IMR-90 (cell line): Measurements from ENCODE around the gene LHFPL3. TPM values are rescaled to one million over a fixed set of nuclear protein-coding genes. Genes with fewer than 3 reads are reported as not detected.

Source experiments
- ATAC-seq: fragments of 200-7000 bp; cut with Tn5 transposase; 2 replicates; pipeline ENCODE4 v1.9.1; 2020; ENCODE audit warnings: low read depth, mild to moderate bottlenecking, moderate library complexity
- BruUV-seq: library from RNA; stranded (reverse); fragments of 400-500 nt; replicated peaks from 2 replicates; lab custom pipeline; 2021; lab: Mats Ljungman, UMichigan
- CTCF ChIA-PET: fragments of 300-600 bp; formaldehyde crosslinking; extraction: SDS; loops from one replicate; lab custom pipeline; 2021; ENCODE audit warnings: antibody characterized with exemption; lab: Yijun Ruan, JAX
- POLR2A ChIA-PET: fragments of 300-600 bp; sonication (Branson Sonifier 250); formaldehyde crosslinking; loops from one replicate; lab custom pipeline; 2022; ENCODE audit warnings: antibody characterized with exemption; ENCODE audit not compliant: unreplicated experiment; lab: Charles Lee
- DNase-seq: peaks from one replicate; pipeline ENCODE4 v3.0.0; 2013
- H2AFZ ChIP-seq: replicated peaks from 2 replicates; pipeline ENCODE3; 2013; ENCODE audit warnings: low read length, mild to moderate bottlenecking; ENCODE audit not compliant: poor library complexity
- H2AK5ac ChIP-seq: 2 replicates; pipeline ENCODE4 v1.6.1; 2013; ENCODE audit warnings: low read depth, low read length, inconsistent platforms
- H2AK9ac ChIP-seq: replicated peaks from 2 replicates; pipeline ENCODE3; 2013; ENCODE audit warnings: mild to moderate bottlenecking, low read depth, low read length, moderate library complexity; ENCODE audit not compliant: poor library complexity
- H2BK120ac ChIP-seq: 2 replicates; pipeline ENCODE4 v1.6.1; 2013; ENCODE audit warnings: low read depth, low read length, inconsistent platforms
- H2BK15ac ChIP-seq: 3 replicates; pipeline ENCODE4 v1.6.1; 2013; ENCODE audit warnings: low read depth, low read length, inconsistent platforms
- H2BK20ac ChIP-seq: 2 replicates; pipeline ENCODE4 v1.6.1; 2013; ENCODE audit warnings: low read depth, mild to moderate bottlenecking, inconsistent platforms, low read length, moderate library complexity
- H2BK5ac ChIP-seq: 2 replicates; pipeline ENCODE4 v1.6.1; 2013; ENCODE audit warnings: mild to moderate bottlenecking, low read depth, low read length, inconsistent platforms; ENCODE audit not compliant: poor library complexity, severe bottlenecking
- H3K14ac ChIP-seq: replicated peaks from 2 replicates; pipeline ENCODE4 v1.6.1; 2013; ENCODE audit warnings: low read depth, low read length, inconsistent platforms
- H3K18ac ChIP-seq: 2 replicates; pipeline ENCODE4 v1.6.1; 2013; ENCODE audit warnings: low read depth, low read length, control low read depth
- H3K23ac ChIP-seq: 2 replicates; pipeline ENCODE4 v1.6.1; 2013; ENCODE audit warnings: low read depth, low read length, inconsistent platforms
- H3K27ac ChIP-seq: 2 replicates; pipeline ENCODE4 v1.5.1; 2013; ENCODE audit warnings: mild to moderate bottlenecking, control low read depth, low read length; ENCODE audit not compliant: insufficient read depth
- H3K27me3 ChIP-seq: 2 replicates; pipeline ENCODE4 v1.6.1; 2013; ENCODE audit warnings: low read length; ENCODE audit not compliant: control insufficient read depth, insufficient read depth
- H3K36me3 ChIP-seq: 2 replicates; pipeline ENCODE4 v1.6.1; 2013; ENCODE audit warnings: low read length, mixed read lengths; ENCODE audit not compliant: control insufficient read depth, insufficient read depth
- H3K4ac ChIP-seq: 2 replicates; pipeline ENCODE4 v1.6.1; 2013; ENCODE audit warnings: low read depth, low read length, inconsistent platforms
- H3K4me1 ChIP-seq: 2 replicates; pipeline ENCODE4 v1.6.1; 2013; ENCODE audit warnings: low read length, mixed read lengths; ENCODE audit not compliant: control insufficient read depth, insufficient read depth
- H3K4me2 ChIP-seq: 2 replicates; pipeline ENCODE4 v1.6.1; 2013; ENCODE audit warnings: low read depth, mild to moderate bottlenecking, control low read depth, low read length, moderate library complexity
- H3K4me3 ChIP-seq: 2 replicates; pipeline ENCODE4 v1.5.1; 2013; ENCODE audit warnings: low read depth, mild to moderate bottlenecking, control low read depth, low read length, moderate library complexity; ENCODE audit not compliant: insufficient read depth
- H3K56ac ChIP-seq: 2 replicates; pipeline ENCODE4 v1.6.1; 2013; ENCODE audit warnings: low read length, inconsistent platforms; ENCODE audit not compliant: insufficient read depth; ENCODE audit errors: extremely low read depth
- H3K79me1 ChIP-seq, 2 experiments: 2 replicates each; pipeline ENCODE4 v1.6.1; 2013; ENCODE audit warnings: low read length in 2 of 2, inconsistent platforms in 1 of 2, low read depth in 1 of 2
- H3K9ac ChIP-seq: 2 replicates; pipeline ENCODE4 v1.6.1; 2013; ENCODE audit warnings: low read depth, low read length, control low read depth
- H3K9me1 ChIP-seq: 2 replicates; pipeline ENCODE4 v1.6.1; 2013; ENCODE audit warnings: low read length, inconsistent platforms; ENCODE audit not compliant: insufficient read depth
- H3K9me3 ChIP-seq: 2 replicates; pipeline ENCODE4 v1.6.1; 2013; ENCODE audit warnings: low read length; ENCODE audit not compliant: control insufficient read depth, insufficient read depth
- H4K20me1 ChIP-seq: 2 replicates; pipeline ENCODE4 v1.6.1; 2013; ENCODE audit warnings: low read length, inconsistent platforms; ENCODE audit not compliant: insufficient read depth
- H4K5ac ChIP-seq: 2 replicates; pipeline ENCODE4 v1.6.1; 2013; ENCODE audit warnings: mild to moderate bottlenecking, low read depth, low read length, control low read depth
- H4K8ac ChIP-seq, 2 experiments: 2 replicates each; pipeline ENCODE4 v1.6.1; 2013; ENCODE audit warnings: low read depth in 2 of 2, low read length in 2 of 2, control low read depth in 1 of 2, inconsistent platforms in 1 of 2
- H4K91ac ChIP-seq: 2 replicates; pipeline ENCODE4 v1.6.1; 2013; ENCODE audit warnings: low read depth, low read length, inconsistent platforms; ENCODE audit not compliant: insufficient read depth
- BHLHE40 ChIP-seq: fragments of 150-350 bp; IDR thresholded peaks from 2 replicates; pipeline ENCODE4 v1.6.1; 2016; ENCODE audit warnings: mild to moderate bottlenecking, low read depth, low read length
- CEBPB ChIP-seq: IDR thresholded peaks from 2 replicates; pipeline ENCODE4 v1.6.1; 2012; ENCODE audit warnings: low read depth, low read length, improper control_type of control experiment
- CHD1 ChIP-seq: IDR thresholded peaks from 2 replicates; pipeline ENCODE4 v1.6.1; 2012; ENCODE audit warnings: low read depth, low read length, improper control_type of control experiment
- ELK1 ChIP-seq: fragments of 150-350 bp; IDR thresholded peaks from 2 replicates; pipeline ENCODE4 v1.6.1; 2016; ENCODE audit warnings: low read depth, mild to moderate bottlenecking, low read length, moderate library complexity, borderline replicate concordance
- FOS ChIP-seq: fragments of 150-350 bp; IDR thresholded peaks from 2 replicates; pipeline ENCODE4 v1.6.1; 2016; ENCODE audit warnings: low read depth, low read length
- MAFK ChIP-seq: IDR thresholded peaks from 2 replicates; pipeline ENCODE4 v1.6.1; 2012; ENCODE audit warnings: low read depth, low read length, improper control_type of control experiment
- MAZ ChIP-seq: IDR thresholded peaks from 2 replicates; pipeline ENCODE4 v1.6.1; 2012; ENCODE audit warnings: low read depth, mild to moderate bottlenecking, low read length, improper control_type of control experiment, moderate library complexity, borderline replicate concordance
- MXI1 ChIP-seq: IDR thresholded peaks from 2 replicates; pipeline ENCODE4 v1.6.1; 2012; ENCODE audit warnings: low read depth, mild to moderate bottlenecking, low read length, moderate library complexity, borderline replicate concordance
- NFE2L2 ChIP-seq: fragments of 150-350 bp; IDR thresholded peaks from 2 replicates; pipeline ENCODE4 v1.6.1; 2016; ENCODE audit warnings: low read depth, mild to moderate bottlenecking, low read length
- POLR2A ChIP-seq: IDR thresholded peaks from 2 replicates; pipeline ENCODE4 v1.6.1; 2012; ENCODE audit warnings: mild to moderate bottlenecking, low read depth, low read length
- RAD21 ChIP-seq: IDR thresholded peaks from 2 replicates; pipeline ENCODE4 v1.6.1; 2012; ENCODE audit warnings: low read length, improper control_type of control experiment
- RCOR1 ChIP-seq: IDR thresholded peaks from 2 replicates; pipeline ENCODE4 v1.6.1; 2012; ENCODE audit warnings: mild to moderate bottlenecking, low read length, improper control_type of control experiment; ENCODE audit not compliant: insufficient replicate concordance
- RFX5 ChIP-seq: IDR thresholded peaks from 2 replicates; pipeline ENCODE4 v1.8.0; 2012; ENCODE audit warnings: low read depth, mild to moderate bottlenecking, low read length, moderate library complexity
- SMC3 ChIP-seq: fragments of 150-350 bp; IDR thresholded peaks from 2 replicates; pipeline ENCODE4 v1.6.1; 2016; ENCODE audit warnings: low read depth, mild to moderate bottlenecking, antibody characterized with exemption, low read length, moderate library complexity
- USF2 ChIP-seq: fragments of 150-350 bp; IDR thresholded peaks from 2 replicates; pipeline ENCODE4 v1.6.1; 2017; ENCODE audit warnings: mild to moderate bottlenecking, antibody characterized with exemption, low read length, low read depth
- WGBS, 2 experiments: methylation state at CpG; one replicate each; pipeline versions ENCODE4 v1.1.5 to v1.1.7; 2013; ENCODE audit warnings: missing lambda C conversion rate in 2 of 2; ENCODE audit not compliant: insufficient read length in 1 of 2; ENCODE audit errors: extremely low coverage in 2 of 2; 5-methylcytosine and 5-hydroxymethylcytosine counted together
- dilution Hi-C: fragments of 300-500 bp; cut with HindIII; formaldehyde crosslinking; loops from one replicate; pipeline ENCODE4 v1.14.3; 2018; ENCODE audit warnings: low sequenced_read_pairs; ENCODE audit not compliant: unreplicated experiment
- in situ Hi-C: fragments of 300-500 bp; cut with MboI; formaldehyde crosslinking; loops from 3 replicates; pipeline ENCODE4 v1.14.3; 2019; ENCODE audit warnings: low sequenced_read_pairs, inconsistent platforms, mixed read lengths
- intact Hi-C: fragments of 100-400 bp; cut with micrococcal nuclease; formaldehyde crosslinking; loops from 2 replicates; pipeline ENCODE4 v1.10.0; 2022
- polyA plus RNA-seq, 3 experiments: library from polyadenylated mRNA; depleted of rRNA; stranded (reverse); fragments of >200 nt; gene quantifications; 2 replicates each; pipeline ENCODE4 v1.2.3, GENCODE V29; 2012; ENCODE audit warnings: low replicate concordance in 1 of 3
- total RNA-seq: library from RNA; depleted of rRNA; stranded (reverse); fragments of >200 nt; gene quantifications from 2 replicates; pipeline ENCODE4 v1.2.3, GENCODE V29; 2012
- TF ChIP-seq, protein P1 (sequence below): conservative IDR thresholded peaks from 2 replicates; pipeline ENCODE4 v1.5.1; 2012; ENCODE audit warnings: mild to moderate bottlenecking, low read depth, low read length, improper control_type of control experiment

Gene LHFPL3
- total and polyA plus RNA-seq, 2 of the 4 experiments (the other 2 are of a cell fraction): not detected

GRCh38 chr7:104656467-104656866 lies 328.1 kb downstream of the LHFPL3 start:
- CTCF ChIA-PET: no interaction called here
- in situ Hi-C loops: no loop called here

More at GRCh38 chr7:104656467-104656866, 328.1 kb downstream of the LHFPL3 start:
- Histone ChIP-seq H2AK9ac (no peak overlapping the region), H3K18ac (no peak overlapping the region), H4K20me1 (no peaks in the 10 kb centered on the region), H3K4me1 (no peaks in the 10 kb centered on the region), H2BK20ac (no peak overlapping the region), H3K27me3 (no peaks in the 10 kb centered on the region), H3K9me1 (no peaks in the 10 kb centered on the region), H4K5ac (no peak overlapping the region), H3K14ac (no peak overlapping the region), H3K36me3 (no peaks in the 10 kb centered on the region), H2BK120ac (no peak overlapping the region), H3K9ac (no peak overlapping the region), H4K91ac (no peak overlapping the region), H3K4ac (no peak overlapping the region), H2AFZ (no peak overlapping the region), H3K23ac (no peak overlapping the region), H3K9me3 (peaks cover 1% of the 10 kb centered on the region; the same call in 1 of the 2 replicates), H2AK5ac (no peak overlapping the region), H3K56ac (no peak overlapping the region), H3K4me3 (no peak overlapping the region), H2BK15ac (no peak overlapping the region), H3K79me1 (no peaks in the 10 kb centered on the region), H4K8ac (no peak overlapping the region), H3K4me2 (no peak overlapping the region), H2BK5ac (no peak overlapping the region), H3K27ac (no peak overlapping the region)
- no CpG with 5 or more reads among the region's 1 CpG for WGBS, 2 experiments
- BruUV-seq: no TSS peak
- dilution Hi-C loops (no loop called here), intact Hi-C loops (no loop called here)
- no peak for ATAC-seq
- TF ChIP-seq MAFK: no peak
- no peak for TF ChIP-seq RFX5
- TF ChIP-seq POLR2A: no peak
- TF ChIP-seq BHLHE40: no peak
- no peak for TF ChIP-seq SMC3
- TF ChIP-seq RAD21: no peak
- TF ChIP-seq CEBPB: no peak
- TF ChIP-seq MXI1: no peak
- no peak for TF ChIP-seq MAZ
- no peak for TF ChIP-seq NFE2L2
- no peak for TF ChIP-seq USF2
- TF ChIP-seq ELK1: no peak
- TF ChIP-seq CHD1: no peak
- TF ChIP-seq, protein P1, sequence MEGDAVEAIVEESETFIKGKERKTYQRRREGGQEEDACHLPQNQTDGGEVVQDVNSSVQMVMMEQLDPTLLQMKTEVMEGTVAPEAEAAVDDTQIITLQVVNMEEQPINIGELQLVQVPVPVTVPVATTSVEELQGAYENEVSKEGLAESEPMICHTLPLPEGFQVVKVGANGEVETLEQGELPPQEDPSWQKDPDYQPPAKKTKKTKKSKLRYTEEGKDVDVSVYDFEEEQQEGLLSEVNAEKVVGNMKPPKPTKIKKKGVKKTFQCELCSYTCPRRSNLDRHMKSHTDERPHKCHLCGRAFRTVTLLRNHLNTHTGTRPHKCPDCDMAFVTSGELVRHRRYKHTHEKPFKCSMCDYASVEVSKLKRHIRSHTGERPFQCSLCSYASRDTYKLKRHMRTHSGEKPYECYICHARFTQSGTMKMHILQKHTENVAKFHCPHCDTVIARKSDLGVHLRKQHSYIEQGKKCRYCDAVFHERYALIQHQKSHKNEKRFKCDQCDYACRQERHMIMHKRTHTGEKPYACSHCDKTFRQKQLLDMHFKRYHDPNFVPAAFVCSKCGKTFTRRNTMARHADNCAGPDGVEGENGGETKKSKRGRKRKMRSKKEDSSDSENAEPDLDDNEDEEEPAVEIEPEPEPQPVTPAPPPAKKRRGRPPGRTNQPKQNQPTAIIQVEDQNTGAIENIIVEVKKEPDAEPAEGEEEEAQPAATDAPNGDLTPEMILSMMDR: no peak
- no peak for TF ChIP-seq RCOR1
- TF ChIP-seq FOS: no peak
- DNase-seq: no peak
- POLR2A ChIA-PET: no interaction called here
